ENCODE measurements around the gene MYLK4. TPM values are rescaled to one million over a fixed set of nuclear protein-coding genes. Genes with fewer than 3 reads are reported as not detected.

Gene MYLK4
- total and polyA plus RNA-seq, 4 donors, result 0.07 to 0.65 (median 0.39) TPM

- no peak overlapping the region for H3K27ac ChIP-seq (ENCODE audit: low read depth in 1 of 2, low read length in 2 of 2)
- H3K9ac ChIP-seq (ENCODE audit: low read depth in 1 of 2, low read length in 2 of 2), result no peak overlapping the region
- H3K4me3 ChIP-seq (ENCODE audit: low read depth in 1 of 3, low read length in 3 of 3), result no peak overlapping the region
- no peaks in the 10 kb centered on the region for H3K27me3 ChIP-seq (ENCODE audit: control insufficient read depth in 4 of 4, insufficient read depth in 4 of 4, low read length in 3 of 4)
- H3K4me1 ChIP-seq (ENCODE audit: control insufficient read depth in 4 of 4, insufficient read depth in 4 of 4, low read length in 3 of 4), result no peaks in the 10 kb centered on the region
- DNase-seq (ENCODE audit: low spot score), result no peak
- TF ChIP-seq FOXA1 (IDR thresholded peaks at IDR 0.05) (no peak), CTCF (IDR thresholded peaks at IDR 0.05; ENCODE audit: low read depth, low read length, missing input control) (no peak), NR2F2 (IDR thresholded peaks at IDR 0.05) (no peak), RXRA (IDR thresholded peaks at IDR 0.05) (no peak), HNF4G (IDR thresholded peaks at IDR 0.05) (no peak), SP1 (IDR thresholded peaks at IDR 0.05) (no peak)
- 95% methylated on average over 10 of the region's 10 CpGs for WGBS
- H3K36me3 ChIP-seq (ENCODE audit: control insufficient read depth in 4 of 4, insufficient read depth in 3 of 4, low read depth in 1 of 4, low read length in 3 of 4), result no peaks in the 10 kb centered on the region
- no peaks in the 10 kb centered on the region for H3K9me3 ChIP-seq (ENCODE audit: control insufficient read depth in 4 of 4, low read length in 3 of 4)
These were observed 20.8 kb downstream of the MYLK4 start for GRCh38 chr6:2729921-2730320.

- Histone ChIP-seq H3K4me1 (ENCODE audit: control insufficient read depth in 4 of 4, insufficient read depth in 4 of 4, low read length in 3 of 4) (no peaks in the 10 kb centered on the region), H3K27ac (ENCODE audit: low read depth in 1 of 2, low read length in 2 of 2) (no peak overlapping the region), H3K9me3 (ENCODE audit: control insufficient read depth in 4 of 4, low read length in 3 of 4) (no peaks in the 10 kb centered on the region), H3K27me3 (ENCODE audit: control insufficient read depth in 4 of 4, insufficient read depth in 4 of 4, low read length in 3 of 4) (no peaks in the 10 kb centered on the region), H3K4me3 (ENCODE audit: low read depth in 1 of 3, low read length in 3 of 3) (no peak overlapping the region), H3K9ac (ENCODE audit: low read depth in 1 of 2, low read length in 2 of 2) (no peak overlapping the region), H3K36me3 (ENCODE audit: control insufficient read depth in 4 of 4, insufficient read depth in 3 of 4, low read depth in 1 of 4, low read length in 3 of 4) (no peaks in the 10 kb centered on the region)
- WGBS, result 67% methylated on average over 8 of the region's 8 CpGs
- DNase-seq (ENCODE audit: low spot score), result no peak
- no peak for TF ChIP-seq ZBTB33 (IDR thresholded peaks at IDR 0.05)
- no peak for TF ChIP-seq RXRA (IDR thresholded peaks at IDR 0.05)
- no peak for TF ChIP-seq RAD21 (IDR thresholded peaks at IDR 0.05)
- TF ChIP-seq ATF3 (IDR thresholded peaks at IDR 0.05), result no peak
- no peak for TF ChIP-seq HNF4A (conservative IDR thresholded peaks at IDR 0.05)
- no peak for TF ChIP-seq TAF1 (conservative IDR thresholded peaks at IDR 0.05)
- no peak for TF ChIP-seq YY1 (IDR thresholded peaks at IDR 0.05)
- TF ChIP-seq HNF4G (IDR thresholded peaks at IDR 0.05), result no peak
- no peak for TF ChIP-seq CTCF (IDR thresholded peaks at IDR 0.05; ENCODE audit: low read depth, low read length, missing input control)
- no peak for TF ChIP-seq EGR1 (IDR thresholded peaks at IDR 0.05; ENCODE audit: low read depth in 2 of 2)
- no peak for TF ChIP-seq REST (IDR thresholded peaks at IDR 0.05)
- no peak for TF ChIP-seq FOXA2 (IDR thresholded peaks at IDR 0.05)
- no peak for TF ChIP-seq NR2F2 (IDR thresholded peaks at IDR 0.05)
- TF ChIP-seq GABPA (IDR thresholded peaks at IDR 0.05 in 1 of 2, conservative IDR thresholded peaks at IDR 0.05 in 1 of 2), result no peak
- no peak for TF ChIP-seq SP1 (IDR thresholded peaks at IDR 0.05)
- TF ChIP-seq MAX (IDR thresholded peaks at IDR 0.05), result no peak
- no peak for TF ChIP-seq FOXA1 (IDR thresholded peaks at IDR 0.05)
- TF ChIP-seq JUND (IDR thresholded peaks at IDR 0.05), result no peak
These were observed 24.6 kb downstream of the MYLK4 start for GRCh38 chr6:2725999-2726567.
